Prostate gland (tissue), 2 donors: ENCODE results near the gene BMP7. TPM values are rescaled to one million over a fixed set of nuclear protein-coding genes. Genes with fewer than 3 reads are reported as not detected.

Source experiments
- DNase-seq: peaks from one replicate; pipeline ENCODE4 v3.0.0-alpha.2; 2019; ENCODE audit warnings: low spot score
- H3K27ac ChIP-seq, 2 donors: fragments of 200-600 bp; sonication (generic); 2 replicates each; pipeline ENCODE4 v1.5.1; 2017 to 2019
- H3K27me3 ChIP-seq: fragments of 200-600 bp; sonication (generic); replicated peaks from 2 replicates; pipeline ENCODE4 v1.5.1; 2019; ENCODE audit not compliant: insufficient read depth
- H3K36me3 ChIP-seq, 2 donors: fragments of 200-600 bp; sonication (generic); 1 replicate in 1 of 2; 2 replicates in 1 of 2; pipeline versions ENCODE4 v1.5.1 to v1.8.1; 2017 to 2019
- H3K4me1 ChIP-seq: fragments of 200-600 bp; sonication (generic); replicated peaks from 2 replicates; pipeline ENCODE4 v1.5.1; 2019
- H3K4me3 ChIP-seq, 2 donors: fragments of 200-600 bp; sonication (generic); 2 replicates each; pipeline ENCODE4 v1.5.1; 2017 to 2019
- H3K9me3 ChIP-seq: fragments of 200-600 bp; sonication (generic); 2 replicates; pipeline ENCODE4 v1.5.1; 2017
- POLR2A ChIP-seq: fragments of 450-650 bp; IDR thresholded peaks from one replicate; pipeline ENCODE4 v1.6.1; 2016; ENCODE audit warnings: antibody characterized with exemption, mild to moderate bottlenecking
- POLR2AphosphoS5 ChIP-seq: sonication (generic); formaldehyde crosslinking; IDR thresholded peaks from one replicate; pipeline ENCODE4 v1.6.1; 2017; ENCODE audit warnings: antibody characterized with exemption
- WGBS: methylation state at CpG from one replicate; pipeline ENCODE4 v1.1.5; 2018; 5-methylcytosine and 5-hydroxymethylcytosine counted together
- intact Hi-C: fragments of 100-400 bp; cut with DNase I; formaldehyde crosslinking; loops from one replicate; pipeline ENCODE4 v1.14.2; 2022
- total RNA-seq, 2 donors: library from RNA; depleted of rRNA; stranded (reverse); fragments of >200 nt; gene quantifications; one replicate each; pipeline ENCODE4 v1.1.0, GENCODE V29; 2016
- TF ChIP-seq, protein P1 (sequence below), 4 experiments: fragments of 200-600 bp in 2 of 4; fragments of 450-650 bp in 2 of 4; sonication (generic) in 2 of 4; IDR thresholded peaks; 1 replicate in 3 of 4; 2 replicates in 1 of 4; pipeline ENCODE4 v1.5.1; 2016 to 2019; ENCODE audit warnings: antibody characterized with exemption in 4 of 4, mild to moderate bottlenecking in 2 of 4, moderate library complexity in 2 of 4

Gene BMP7
- total RNA-seq, 2 donors from 2014 or later: 10.5 to 16.8 TPM

DNA sequence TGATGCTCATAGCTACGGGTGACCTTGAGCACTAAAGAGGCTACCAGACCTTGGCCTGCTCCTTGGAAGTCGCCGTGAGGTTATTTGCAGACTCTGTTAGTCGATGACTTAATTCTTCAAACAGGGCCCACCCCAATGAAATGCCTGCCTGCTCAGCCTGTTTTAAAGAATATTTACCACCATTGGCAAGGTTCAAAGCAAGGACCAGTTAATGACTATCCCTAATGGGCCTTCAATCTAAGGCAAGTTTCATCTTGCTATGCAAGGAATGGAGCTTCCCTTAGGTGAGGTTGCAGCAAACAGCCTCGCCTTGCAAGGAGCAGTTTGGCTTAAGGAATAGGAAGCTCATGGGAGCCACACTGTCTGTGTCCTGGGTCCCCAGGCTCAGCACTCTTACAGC lies 40.3 kb upstream of the BMP7 start:
- 45% methylated on average over 5 of the region's 5 CpGs for whole genome bisulfite sequencing
- TF ChIP-seq POLR2A (no peak), POLR2AphosphoS5 (no peak)
- no peak overlapping the region for H3K27ac ChIP-seq
- no peaks in the 10 kb centered on the region for H3K4me1 ChIP-seq
- no peaks in the 10 kb centered on the region for H3K9me3 ChIP-seq
- DNase-seq: no peak
- H3K36me3 ChIP-seq: no peaks in the 10 kb centered on the region
- H3K4me3 ChIP-seq: no peak overlapping the region
- no peaks in the 10 kb centered on the region for H3K27me3 ChIP-seq
- intact Hi-C loops: no loop called here

DNA sequence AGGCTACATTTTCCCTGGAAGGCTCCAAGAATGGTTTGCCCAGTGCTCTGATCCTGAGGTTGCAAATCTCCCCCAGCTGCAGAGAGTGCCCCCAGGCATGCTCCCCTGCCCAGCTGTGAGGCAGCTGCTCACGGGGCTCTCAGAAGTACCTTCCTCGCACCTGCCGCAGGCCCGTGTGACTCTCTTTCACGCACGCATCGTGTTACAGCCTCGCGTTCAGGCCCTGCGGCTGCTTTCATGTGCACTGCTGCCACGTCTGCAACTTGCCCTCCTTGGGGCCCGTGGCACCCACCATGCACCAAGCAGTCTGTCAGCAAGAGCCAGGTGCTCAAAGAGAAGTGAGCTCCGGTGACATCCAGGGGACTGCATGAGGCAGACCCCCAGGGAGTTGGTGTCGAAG lies 34.6 kb upstream of the BMP7 start:
- no peaks in the 10 kb centered on the region for H3K27me3 ChIP-seq
- no peaks in the 10 kb centered on the region for H3K9me3 ChIP-seq
- H3K4me1 ChIP-seq: no peaks in the 10 kb centered on the region
- H3K4me3 ChIP-seq: no peak overlapping the region
- WGBS: 74% methylated on average over 14 of the region's 14 CpGs
- TF ChIP-seq POLR2AphosphoS5: no peak
- TF ChIP-seq, protein P1, sequence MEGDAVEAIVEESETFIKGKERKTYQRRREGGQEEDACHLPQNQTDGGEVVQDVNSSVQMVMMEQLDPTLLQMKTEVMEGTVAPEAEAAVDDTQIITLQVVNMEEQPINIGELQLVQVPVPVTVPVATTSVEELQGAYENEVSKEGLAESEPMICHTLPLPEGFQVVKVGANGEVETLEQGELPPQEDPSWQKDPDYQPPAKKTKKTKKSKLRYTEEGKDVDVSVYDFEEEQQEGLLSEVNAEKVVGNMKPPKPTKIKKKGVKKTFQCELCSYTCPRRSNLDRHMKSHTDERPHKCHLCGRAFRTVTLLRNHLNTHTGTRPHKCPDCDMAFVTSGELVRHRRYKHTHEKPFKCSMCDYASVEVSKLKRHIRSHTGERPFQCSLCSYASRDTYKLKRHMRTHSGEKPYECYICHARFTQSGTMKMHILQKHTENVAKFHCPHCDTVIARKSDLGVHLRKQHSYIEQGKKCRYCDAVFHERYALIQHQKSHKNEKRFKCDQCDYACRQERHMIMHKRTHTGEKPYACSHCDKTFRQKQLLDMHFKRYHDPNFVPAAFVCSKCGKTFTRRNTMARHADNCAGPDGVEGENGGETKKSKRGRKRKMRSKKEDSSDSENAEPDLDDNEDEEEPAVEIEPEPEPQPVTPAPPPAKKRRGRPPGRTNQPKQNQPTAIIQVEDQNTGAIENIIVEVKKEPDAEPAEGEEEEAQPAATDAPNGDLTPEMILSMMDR (IDR thresholded peaks at IDR 0.05): no peak
- TF ChIP-seq POLR2A: no peak
- DNase-seq: no peak
- intact Hi-C loops: no loop called here
- H3K27ac ChIP-seq: no peak overlapping the region
- no peaks in the 10 kb centered on the region for H3K36me3 ChIP-seq

DNA sequence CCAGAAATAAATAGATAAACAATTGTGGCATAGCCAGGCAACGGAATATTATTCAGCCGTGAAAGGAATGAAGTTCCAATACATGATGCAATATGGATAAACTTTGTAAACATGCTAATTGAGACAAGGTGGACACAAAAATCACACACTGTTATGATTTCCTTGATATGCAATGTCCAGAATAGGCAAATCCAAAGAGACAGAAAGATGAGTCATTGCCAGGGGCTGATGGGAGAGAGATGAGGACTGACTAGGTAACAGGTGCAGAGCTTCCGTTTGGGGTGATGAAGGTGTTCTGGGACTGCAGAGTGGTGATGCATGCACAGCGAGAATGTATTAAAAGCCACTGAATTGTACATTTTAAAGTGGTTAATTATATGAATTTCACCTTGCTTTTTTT lies 32.0 kb upstream of the BMP7 start:
- H3K4me1 ChIP-seq: no peaks in the 10 kb centered on the region
- intact Hi-C loops: no loop called here
- H3K9me3 ChIP-seq: no peaks in the 10 kb centered on the region
- WGBS: 91% methylated on average over 4 of the region's 4 CpGs
- no peak overlapping the region for H3K27ac ChIP-seq
- H3K4me3 ChIP-seq: no peak overlapping the region
- no peaks in the 10 kb centered on the region for H3K27me3 ChIP-seq
- H3K36me3 ChIP-seq: no peaks in the 10 kb centered on the region
- TF ChIP-seq POLR2A (no peak), POLR2AphosphoS5 (no peak)
- TF ChIP-seq, protein P1 (IDR thresholded peaks at IDR 0.05): no peak
- no peak for DNase-seq

DNA sequence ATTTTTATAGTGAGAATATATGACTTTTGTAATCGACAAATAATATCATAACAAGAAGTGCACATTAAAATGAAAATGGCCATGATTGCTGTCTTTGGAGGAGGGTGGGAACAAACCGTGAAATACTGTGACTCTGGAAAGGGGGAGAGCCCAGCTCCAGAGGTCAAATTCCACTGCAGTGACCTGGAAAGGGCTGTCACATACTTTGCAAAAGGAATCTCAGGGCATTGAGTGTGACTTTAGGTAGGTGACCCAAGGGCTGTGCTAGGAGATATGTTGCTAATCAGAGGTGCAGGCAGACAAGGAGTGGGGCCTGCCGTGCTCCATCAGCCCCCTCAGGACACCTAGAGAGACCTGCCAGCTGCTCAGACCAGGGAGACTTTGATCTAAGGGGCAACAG lies 28.1 kb upstream of the BMP7 start:
- H3K4me3 ChIP-seq: no peak overlapping the region
- H3K27ac ChIP-seq: no peak overlapping the region
- intact Hi-C loops: no loop called here
- H3K36me3 ChIP-seq: no peaks in the 10 kb centered on the region
- WGBS: 78% methylated on average over 3 of the region's 3 CpGs
- no peaks in the 10 kb centered on the region for H3K9me3 ChIP-seq
- H3K27me3 ChIP-seq: no peaks in the 10 kb centered on the region
- TF ChIP-seq, protein P1 (IDR thresholded peaks at IDR 0.05): no peak
- TF ChIP-seq POLR2AphosphoS5 (no peak), POLR2A (no peak)
- DNase-seq: no peak
- no peaks in the 10 kb centered on the region for H3K4me1 ChIP-seq

DNA sequence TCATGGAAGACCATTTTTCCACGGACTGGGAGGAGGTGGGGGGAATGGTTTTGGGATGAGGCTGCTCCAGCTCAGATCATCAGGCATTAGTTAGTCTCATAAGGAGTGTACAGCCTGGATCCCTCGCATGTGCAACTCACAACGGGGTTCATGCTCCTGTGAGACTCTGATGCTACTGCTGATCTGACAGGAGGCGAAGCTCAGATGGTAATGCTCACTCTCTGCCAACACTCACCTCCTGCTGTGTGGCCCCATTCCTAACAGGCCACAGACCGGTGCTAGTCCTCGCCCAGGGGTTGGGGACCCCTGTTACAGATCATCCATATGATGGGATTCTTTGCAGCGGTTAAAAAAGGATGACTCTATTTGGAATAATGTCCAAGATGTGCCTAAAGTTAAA lies 27.6 kb upstream of the BMP7 start:
- intact Hi-C loops: no loop called here
- Histone ChIP-seq H3K4me3 (no peak overlapping the region), H3K27ac (no peak overlapping the region), H3K27me3 (no peaks in the 10 kb centered on the region), H3K36me3 (no peaks in the 10 kb centered on the region), H3K9me3 (no peaks in the 10 kb centered on the region), H3K4me1 (no peaks in the 10 kb centered on the region)
- WGBS: 79% methylated on average over 7 of the region's 7 CpGs
- DNase-seq: no peak
- TF ChIP-seq, protein P1 (IDR thresholded peaks at IDR 0.05): no peak
- no peak for TF ChIP-seq POLR2A
- no peak for TF ChIP-seq POLR2AphosphoS5
